Stimulated activated naive CD8-positive, alpha-beta T cell treated with anti-CD3 and anti-CD28 coated beads, Interleukin-15, Interleukin-2, amounts not matched to agents 100 ng/mL and 50 ng/mL, for 24 hours (primary cell): Measurements from ENCODE around the gene GNG5.

Experiments
- H3K27ac Mint-ChIP-seq: one replicate; pipeline ENCODE4 v1.8.0; 2021; ENCODE audit warnings: mild to moderate bottlenecking, mixed read lengths
- H3K27me3 Mint-ChIP-seq: one replicate; pipeline ENCODE4 v1.8.0; 2021; ENCODE audit warnings: mixed read lengths
- H3K36me3 Mint-ChIP-seq: one replicate; pipeline ENCODE4 v1.8.0; 2021; ENCODE audit warnings: low read depth, mixed read lengths
- H3K4me1 Mint-ChIP-seq: one replicate; pipeline ENCODE4 v1.8.0; 2021; ENCODE audit warnings: low read depth, mixed read lengths
- H3K4me3 Mint-ChIP-seq: one replicate; pipeline ENCODE4 v1.8.0; 2021; ENCODE audit warnings: mild to moderate bottlenecking, mixed read lengths
- H3K9me3 Mint-ChIP-seq: one replicate; pipeline ENCODE4 v1.8.0; 2021; ENCODE audit warnings: mixed read lengths

GNG5 gene

GRCh38 chr1:84504580-84505492 is 1.5 kb downstream of the GNG5 start:
- H3K4me3 Mint-ChIP-seq: peak overlapping the region; percentile 93
- H3K27ac Mint-ChIP-seq: peak overlapping the region; percentile 97
- no peaks in the 10 kb centered on the region for H3K27me3 Mint-ChIP-seq
- peaks cover 45% of the 10 kb centered on the region for H3K36me3 Mint-ChIP-seq
- H3K9me3 Mint-ChIP-seq: peaks cover 4% of the 10 kb centered on the region
- H3K4me1 Mint-ChIP-seq: peaks cover 62% of the 10 kb centered on the region

- peaks cover 64% of the 10 kb centered on the region for H3K4me1 Mint-ChIP-seq
- no peaks in the 10 kb centered on the region for H3K9me3 Mint-ChIP-seq
- peak overlapping the region; percentile 4 for H3K4me3 Mint-ChIP-seq
- H3K27ac Mint-ChIP-seq: peak overlapping the region; percentile 16
- no peaks in the 10 kb centered on the region for H3K27me3 Mint-ChIP-seq
- H3K36me3 Mint-ChIP-seq: peaks cover 50% of the 10 kb centered on the region
Observed at GRCh38 chr1:84502927-84503326, 3.5 kb downstream of the GNG5 start.

- Mint-ChIP-seq H3K27me3 (no peaks in the 10 kb centered on the region), H3K4me1 (peaks cover 39% of the 10 kb centered on the region), H3K36me3 (peaks cover 79% of the 10 kb centered on the region), H3K27ac (peak overlapping the region; percentile 68), H3K4me3 (no peak overlapping the region), H3K9me3 (no peaks in the 10 kb centered on the region)
Observed at GRCh38 chr1:84497631-84498275, 8.6 kb downstream of the GNG5 start.

GRCh38 chr1:84496498-84496897 is 9.9 kb downstream of the GNG5 start:
- Mint-ChIP-seq H3K36me3 (peaks cover 87% of the 10 kb centered on the region), H3K9me3 (no peaks in the 10 kb centered on the region), H3K27ac (no peak overlapping the region)

GRCh38 chr1:84493747-84494146 is 12.6 kb downstream of the GNG5 start:
- no peaks in the 10 kb centered on the region for H3K9me3 Mint-ChIP-seq
- no peaks in the 10 kb centered on the region for H3K27me3 Mint-ChIP-seq
- H3K27ac Mint-ChIP-seq: no peak overlapping the region
- peaks cover 15% of the 10 kb centered on the region for H3K4me1 Mint-ChIP-seq
- peaks cover 86% of the 10 kb centered on the region for H3K36me3 Mint-ChIP-seq
- no peak overlapping the region for H3K4me3 Mint-ChIP-seq

More at GRCh38 chr1:84496498-84496897, 9.9 kb downstream of the GNG5 start:
- no peaks in the 10 kb centered on the region for H3K27me3 Mint-ChIP-seq
- H3K4me1 Mint-ChIP-seq: peaks cover 29% of the 10 kb centered on the region
- no peak overlapping the region for H3K4me3 Mint-ChIP-seq

- Mint-ChIP-seq H3K27me3 (no peaks in the 10 kb centered on the region), H3K4me3 (no peak overlapping the region), H3K27ac (no peak overlapping the region), H3K4me1 (peaks cover 7% of the 10 kb centered on the region), H3K36me3 (peaks cover 80% of the 10 kb centered on the region), H3K9me3 (no peaks in the 10 kb centered on the region)
Observed at GRCh38 chr1:84492726-84493125, 13.7 kb downstream of the GNG5 start.

GRCh38 chr1:84489766-84490165 is 16.6 kb downstream of the GNG5 start:
- Mint-ChIP-seq H3K27ac (peak overlapping the region; percentile 29), H3K9me3 (no peaks in the 10 kb centered on the region), H3K4me1 (peaks cover 20% of the 10 kb centered on the region), H3K4me3 (no peak overlapping the region), H3K27me3 (no peaks in the 10 kb centered on the region), H3K36me3 (peaks cover 77% of the 10 kb centered on the region)

GRCh38 chr1:84488107-84488506 is 18.3 kb downstream of the GNG5 start:
- Mint-ChIP-seq H3K4me3 (no peak overlapping the region), H3K4me1 (peaks cover 27% of the 10 kb centered on the region), H3K27me3 (no peaks in the 10 kb centered on the region), H3K27ac (no peak overlapping the region), H3K36me3 (peaks cover 81% of the 10 kb centered on the region), H3K9me3 (no peaks in the 10 kb centered on the region)

- peaks cover 16% of the 10 kb centered on the region for H3K9me3 Mint-ChIP-seq
- H3K4me1 Mint-ChIP-seq: peaks cover 52% of the 10 kb centered on the region
- peak overlapping the region; percentile 68 for H3K4me3 Mint-ChIP-seq
- H3K36me3 Mint-ChIP-seq: peaks cover 65% of the 10 kb centered on the region
- H3K27me3 Mint-ChIP-seq: peaks cover 10% of the 10 kb centered on the region
- no peak overlapping the region for H3K27ac Mint-ChIP-seq
Observed at GRCh38 chr1:84481317-84481716, 25.1 kb downstream of the GNG5 start.

- peaks cover 16% of the 10 kb centered on the region for H3K9me3 Mint-ChIP-seq
- no peak overlapping the region for H3K27ac Mint-ChIP-seq
Observed at GRCh38 chr1:84480650-84481049, 25.7 kb downstream of the GNG5 start.

GRCh38 chr1:84479998-84480397 is 26.4 kb downstream of the GNG5 start:
- Mint-ChIP-seq H3K4me3 (peak overlapping the region; percentile 100), H3K4me1 (peaks cover 43% of the 10 kb centered on the region), H3K9me3 (peaks cover 16% of the 10 kb centered on the region), H3K27me3 (peaks cover 17% of the 10 kb centered on the region), H3K27ac (peak overlapping the region; percentile 70), H3K36me3 (peaks cover 54% of the 10 kb centered on the region)

More at GRCh38 chr1:84480650-84481049, 25.7 kb downstream of the GNG5 start:
- Mint-ChIP-seq H3K4me1 (peaks cover 46% of the 10 kb centered on the region), H3K27me3 (peaks cover 13% of the 10 kb centered on the region), H3K4me3 (peak overlapping the region; percentile 71), H3K36me3 (peaks cover 59% of the 10 kb centered on the region)

GRCh38 chr1:84478876-84479868 is 27.2 kb downstream of the GNG5 start, which contains the start of gene RPF1:
TSS of gene RPF1 (plus strand) at chr1:84479266. CDS start at chr1:84479282, 16 bp downstream.
- Mint-ChIP-seq H3K27ac (peak within 1 kb of the TSS; percentile 99), H3K4me1 (peaks cover 43% of the 10 kb centered on the region), H3K27me3 (peaks cover 23% of the 10 kb centered on the region), H3K9me3 (peaks cover 16% of the 10 kb centered on the region), H3K36me3 (peaks cover 46% of the 10 kb centered on the region), H3K4me3 (peak within 1 kb of the TSS; percentile 100)

- peaks cover 20% of the 10 kb centered on the region for H3K4me1 Mint-ChIP-seq
- no peak overlapping the region for H3K27ac Mint-ChIP-seq
- H3K27me3 Mint-ChIP-seq: peaks cover 49% of the 10 kb centered on the region
- no peak overlapping the region for H3K4me3 Mint-ChIP-seq
- peaks cover 16% of the 10 kb centered on the region for H3K9me3 Mint-ChIP-seq
- peaks cover 19% of the 10 kb centered on the region for H3K36me3 Mint-ChIP-seq
Observed at GRCh38 chr1:84476225-84476624, 30.2 kb downstream of the GNG5 start.

GRCh38 chr1:84467298-84467697 is 39.1 kb downstream of the GNG5 start:
- H3K27me3 Mint-ChIP-seq: peaks cover 61% of the 10 kb centered on the region
- H3K4me1 Mint-ChIP-seq: no peaks in the 10 kb centered on the region
- no peak overlapping the region for H3K4me3 Mint-ChIP-seq
- no peaks in the 10 kb centered on the region for H3K9me3 Mint-ChIP-seq
- H3K36me3 Mint-ChIP-seq: no peaks in the 10 kb centered on the region
- H3K27ac Mint-ChIP-seq: no peak overlapping the region
